ENCODE data around the gene ADCY4.

- no peak for TF ChIP-seq CTCF (IDR thresholded peaks at IDR 0.05)
- TF ChIP-seq ZFX (IDR thresholded peaks at IDR 0.05; ENCODE audit: borderline replicate concordance): no peak
Observed at GRCh38 chr14:24283796-24284460, 50.9 kb downstream of the ADCY4 start.
